HepG2 (cell line): ENCODE results near the gene SEMA6D. TPM values are rescaled to one million over a fixed set of nuclear protein-coding genes. Genes with fewer than 3 reads are reported as not detected.

Experiments
- ATAC-seq: fragments of 200-7000 bp; cut with Tn5 transposase; 3 replicates; pipeline ENCODE4 v1.9.1; 2020; ENCODE audit warnings: mild to moderate bottlenecking, moderate library complexity
- BruUV-seq: library from RNA; stranded (reverse); fragments of 400-500 nt; replicated peaks from 2 replicates; lab custom pipeline; 2021; lab: Mats Ljungman, UMichigan
- CTCF ChIA-PET: fragments of 300-600 bp; formaldehyde crosslinking; extraction: SDS; loops from one replicate; lab custom pipeline; 2021; ENCODE audit warnings: low total read pairs, inconsistent platforms, low intra/inter-chr PET ratio; lab: Yijun Ruan, JAX
- POLR2A ChIA-PET: fragments of 350-600 bp; sonication (Branson Sonifier 250); formaldehyde crosslinking; loops from one replicate; lab custom pipeline; 2020; ENCODE audit warnings: antibody characterized with exemption, inconsistent platforms; lab: Yijun Ruan, JAX
- DNase-seq: peaks from one replicate; pipeline ENCODE4 v3.0.0-alpha.2; 2015; ENCODE audit warnings: low spot score
- FAIRE-seq: peaks from 3 replicates; lab custom pipeline; 2011; peaks lifted over from hg19 to GRCh38; lab: Jason Lieb, UNC
- H2AFZ ChIP-seq: one replicate; pipeline ENCODE4 v1.6.1; 2011; ENCODE audit warnings: low read length, inconsistent platforms
- H3K27ac ChIP-seq: fragments of 300-600 bp; 3 replicates; pipeline ENCODE4 v1.8.0; 2011; ENCODE audit warnings: mixed run types, mild to moderate bottlenecking, mixed read lengths, low read length, inconsistent platforms; ENCODE audit not compliant: insufficient read depth; ENCODE audit errors: extremely low read length
- H3K27me3 ChIP-seq, 2 experiments: fragments of 200-600 bp in 1 of 2; 2 replicates in 1 of 2; 3 replicates in 1 of 2; pipeline versions ENCODE4 v1.6.0 to v1.8.0; 2011; ENCODE audit warnings: low read length in 2 of 2, mild to moderate bottlenecking in 2 of 2, moderate library complexity in 2 of 2, inconsistent platforms in 1 of 2; ENCODE audit not compliant: insufficient read depth in 2 of 2, control insufficient read depth in 1 of 2
- H3K36me3 ChIP-seq, 2 experiments: fragments of 200-600 bp in 1 of 2; replicated peaks in 1 of 2; 2 replicates in 1 of 2; 3 replicates in 1 of 2; pipeline versions ENCODE4 v1.5.1 to v1.8.0; 2011; ENCODE audit warnings: low read length in 2 of 2, inconsistent platforms in 1 of 2; ENCODE audit not compliant: insufficient read depth in 2 of 2, control insufficient read depth in 1 of 2
- H3K4me1 ChIP-seq: 2 replicates; pipeline ENCODE4 v1.5.1; 2012; ENCODE audit warnings: low read length, inconsistent platforms; ENCODE audit not compliant: insufficient read depth
- H3K4me2 ChIP-seq: 2 replicates; pipeline ENCODE4 v1.6.0; 2011; ENCODE audit warnings: low read depth, low read length, inconsistent platforms
- H3K4me3 ChIP-seq, 3 experiments: fragments of 200-600 bp in 1 of 3; sonication (generic), shearing (Covaris generic) in 1 of 3; replicated peaks in 1 of 3; 2 replicates each; pipeline ENCODE4 v1.5.1; 2011 to 2016; ENCODE audit warnings: low read length in 3 of 3, inconsistent platforms in 2 of 3, low read depth in 2 of 3, mild to moderate bottlenecking in 2 of 3, control low read depth in 1 of 3, mixed read lengths in 1 of 3; ENCODE audit not compliant: insufficient read depth in 1 of 3
- H3K79me2 ChIP-seq: one replicate; pipeline ENCODE4 v1.6.1; 2011; ENCODE audit warnings: low read length, inconsistent platforms; ENCODE audit not compliant: insufficient read depth
- H3K9ac ChIP-seq: 2 replicates; pipeline ENCODE4 v1.6.0; 2011; ENCODE audit warnings: mild to moderate bottlenecking, low read depth, low read length, inconsistent platforms; ENCODE audit not compliant: insufficient read depth
- H3K9me3 ChIP-seq: 2 replicates; pipeline ENCODE4 v1.5.1; 2012; ENCODE audit warnings: mild to moderate bottlenecking, low read length
- H4K20me1 ChIP-seq: 2 replicates; pipeline ENCODE4 v1.6.0; 2011; ENCODE audit warnings: inconsistent platforms, mild to moderate bottlenecking, low read length, moderate library complexity; ENCODE audit not compliant: insufficient read depth
- CERS6 ChIP-seq: sonication (generic); formaldehyde crosslinking; IDR thresholded peaks from 2 replicates; pipeline ENCODE4 v1.5.0; 2020; ENCODE audit warnings: missing genetic modification reagents
- KLF9 ChIP-seq: IDR thresholded peaks from 2 replicates; pipeline ENCODE4 v1.6.1; 2016; ENCODE audit warnings: low read depth
- MED1 ChIP-seq: sonication (generic); formaldehyde crosslinking; IDR thresholded peaks from 2 replicates; pipeline ENCODE4 v1.4.0; 2020; ENCODE audit warnings: missing genetic modification reagents
- PAF1 ChIP-seq: IDR thresholded peaks from 2 replicates; pipeline ENCODE4 v1.6.1; 2016; ENCODE audit warnings: missing genetic modification reagents, missing compliant biosample characterization
- RORA ChIP-seq: sonication (generic); formaldehyde crosslinking; IDR thresholded peaks from 2 replicates; pipeline ENCODE4 v1.5.0; 2020; ENCODE audit warnings: mild to moderate bottlenecking, missing genetic modification reagents, moderate library complexity
- SMAD1 ChIP-seq: sonication (generic); formaldehyde crosslinking; IDR thresholded peaks from 2 replicates; pipeline ENCODE4 v1.4.0; 2020; ENCODE audit warnings: missing genetic modification reagents, low read depth, mild to moderate bottlenecking, borderline replicate concordance
- TERF1 ChIP-seq: sonication (generic); formaldehyde crosslinking; IDR thresholded peaks from 2 replicates; pipeline ENCODE4 v1.8.0; 2022; ENCODE audit warnings: mild to moderate bottlenecking, missing genetic modification reagents, moderate library complexity
- ZNF766 ChIP-seq: sonication (generic); formaldehyde crosslinking; IDR thresholded peaks from 2 replicates; pipeline ENCODE4 v1.5.0; 2020; ENCODE audit warnings: missing genetic modification reagents, borderline replicate concordance
- ZNF850 ChIP-seq: sonication (generic); formaldehyde crosslinking; conservative IDR thresholded peaks from 2 replicates; pipeline ENCODE4 v1.9.0; 2021; ENCODE audit warnings: mild to moderate bottlenecking, missing genetic modification reagents
- WGBS: methylation state at CpG from one replicate; pipeline ENCODE4 v1.1.6; 2017; ENCODE audit warnings: low lambda C conversion rate; 5-methylcytosine and 5-hydroxymethylcytosine counted together
- in situ Hi-C: cut with HindIII; loops from 2 replicates; pipeline ENCODE4 v1.10.0; 2017; ENCODE audit warnings: low pct_unique_long_range_greater_than_20kb; ENCODE audit not compliant: extremely low pct_ligation_motif_present
- intact Hi-C: fragments of 100-400 bp; cut with micrococcal nuclease; formaldehyde crosslinking; loops from one replicate; pipeline ENCODE4 v1.10.0; 2022; ENCODE audit not compliant: unreplicated experiment
- polyA plus RNA-seq, 8 experiments: library from polyadenylated mRNA; depleted of rRNA in 3 of 8; stranded (reverse) in 7 of 8; unstranded in 1 of 8; fragments of >200 nt; fragmentation: Illumina TruSeq in 4 of 8; extraction: Trizol in 4 of 8; gene quantifications; 2 replicates each; pipeline versions ENCODE4 v1.2.1 to v1.2.3, GENCODE V29; 2011 to 2016; ENCODE audit warnings: low read depth in 4 of 8, missing spikeins in 1 of 8, mixed read lengths in 1 of 8; ENCODE audit not compliant: insufficient read depth in 1 of 8
- total RNA-seq, 5 experiments: library from RNA; depleted of rRNA; stranded (reverse); fragments of >200 nt; fragmentation: Illumina TruSeq; extraction: Trizol; gene quantifications; 2 replicates each; pipeline ENCODE4 v1.2.3, GENCODE V29; 2016; ENCODE audit warnings: low read depth in 1 of 5

SEMA6D gene
- total and polyA plus RNA-seq, 2 of the 13 experiments (the other 11 are each of a cell fraction or from before 2014, with no cell fraction given), result not detected

GRCh38 chr15:47733085-47733484 lies 15.8 kb downstream of the SEMA6D start:
- in situ Hi-C loops, result no loop called here
- TF ChIP-seq KLF9 (CRISPR knock-in tag) (no peak), PAF1 (CRISPR knock-in tag) (no peak), ZNF766 (CRISPR knock-in tag) (no peak), SMAD1 (CRISPR knock-in tag) (no peak), MED1 (no peak), RORA (no peak), TERF1 (CRISPR knock-in tag) (no peak)
- DNase-seq (no peak), ATAC-seq (no peak), FAIRE-seq (no peak)
- CTCF ChIA-PET, result no interaction called here
- Histone ChIP-seq H3K9me3 (no peaks in the 10 kb centered on the region), H3K27ac (no peak overlapping the region), H3K4me1 (no peaks in the 10 kb centered on the region), H3K27me3 (no peaks in the 10 kb centered on the region; a peak in 2 of 5 replicates), H3K4me2 (no peak overlapping the region), H3K36me3 (no peaks in the 10 kb centered on the region), H4K20me1 (no peaks in the 10 kb centered on the region), H3K9ac (no peak overlapping the region), H3K79me2 (no peaks in the 10 kb centered on the region), H3K4me3 (no peak overlapping the region), H2AFZ (no peak overlapping the region)
- POLR2A ChIA-PET, result no interaction called here
- no TSS peak for BruUV-seq
- 2% methylated on average over 2 of the region's 2 CpGs for WGBS
- intact Hi-C loops, result no loop called here

GRCh38 chr15:47736143-47736786 lies 19.0 kb downstream of the SEMA6D start:
- H3K36me3 ChIP-seq, result no peaks in the 10 kb centered on the region
- ChIA-PET CTCF (no interaction called here), POLR2A (no interaction called here)
- FAIRE-seq (no peak), ATAC-seq (no peak), DNase-seq (no peak)
- H3K27me3 ChIP-seq, result no peaks in the 10 kb centered on the region; a peak in 1 of 5 replicates
- H3K9ac ChIP-seq, result no peak overlapping the region
- intact Hi-C loops, result no loop called here
- no peak overlapping the region for H3K27ac ChIP-seq
- no peak overlapping the region for H2AFZ ChIP-seq
- H3K79me2 ChIP-seq, result no peaks in the 10 kb centered on the region
- no peaks in the 10 kb centered on the region for H3K4me1 ChIP-seq
- H3K4me3 ChIP-seq, result no peak overlapping the region
- no peaks in the 10 kb centered on the region for H4K20me1 ChIP-seq
- BruUV-seq, result no TSS peak
- H3K4me2 ChIP-seq, result no peak overlapping the region
- H3K9me3 ChIP-seq, result no peaks in the 10 kb centered on the region
- TF ChIP-seq CERS6 (CRISPR knock-in tag), result no peak
- TF ChIP-seq ZNF850, result no peak
- 3% methylated on average over 3 of the region's 3 CpGs for WGBS
- in situ Hi-C loops, result no loop called here
